ENCODE data around the gene SPPL2A.
A peak's percentile ranks its signal among the peaks of the same experiment; 100 is the strongest.

The SPPL2A gene

DNA sequence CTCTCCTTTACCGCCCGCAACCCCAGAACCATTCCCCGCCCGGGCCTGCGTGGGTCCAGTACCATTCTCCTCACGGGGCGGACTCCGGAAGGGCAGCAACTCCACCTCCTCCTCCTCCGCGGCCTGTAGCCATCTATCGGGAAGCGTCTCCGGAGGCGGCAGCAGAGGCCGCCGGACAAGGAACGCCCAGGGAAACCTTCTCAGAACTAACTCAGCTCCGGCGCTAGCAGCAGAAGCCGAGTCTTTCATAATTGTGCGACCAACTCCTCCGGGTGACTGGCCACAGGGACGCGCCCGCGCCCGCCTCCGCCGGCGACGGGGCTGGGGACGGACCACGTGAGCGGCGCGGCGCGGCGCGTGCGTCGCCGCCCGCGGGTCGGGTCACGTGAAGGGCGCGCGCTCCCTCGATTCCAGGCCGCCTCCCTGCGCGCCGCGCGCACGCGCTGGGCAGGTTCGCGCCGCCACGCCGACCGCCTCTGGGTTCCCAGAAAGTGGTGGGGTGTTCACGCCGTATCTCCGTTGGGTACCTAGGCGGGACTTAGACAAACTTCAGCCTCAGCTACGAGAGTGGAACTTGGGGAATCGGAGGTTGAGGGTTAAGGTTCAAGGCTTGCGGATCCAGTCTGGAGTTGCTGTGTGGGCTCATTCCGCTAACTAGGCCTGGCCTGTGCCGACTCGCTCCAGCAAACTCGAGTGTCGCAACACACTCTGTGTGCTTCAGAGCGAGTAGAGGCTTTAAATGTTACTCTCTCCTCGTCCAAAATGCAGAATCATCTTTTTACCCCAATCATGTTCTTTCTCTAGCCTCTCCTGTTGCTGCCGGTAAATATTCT lies 78.8 kb downstream of the SPPL2A start, which contains the start of gene TRPM7:
Gene TRPM7, minus strand, starts transcription at position 329 of the 833 bp plus-strand sequence. Its CDS starts 264 bp downstream, at position 65.
- TF ChIP-seq FOXP2 (optimal IDR thresholded peaks at IDR 0.05; ENCODE audit: borderline replicate concordance, extremely low read depth, extremely low read length, insufficient read depth) (no peak), TAF1 (IDR thresholded peaks at IDR 0.05; ENCODE audit: borderline replicate concordance, insufficient read depth, low read length) (peak; percentile 78), POLR2AphosphoS5 (IDR thresholded peaks at IDR 0.05; ENCODE audit: low read depth, low read length) (peak; percentile 95), SIN3A (IDR thresholded peaks at IDR 0.05; ENCODE audit: borderline replicate concordance, insufficient read depth, low read length) (peak; percentile 60; the same call in 1 of the 2 replicates)
- TF ChIP-seq, protein P1, sequence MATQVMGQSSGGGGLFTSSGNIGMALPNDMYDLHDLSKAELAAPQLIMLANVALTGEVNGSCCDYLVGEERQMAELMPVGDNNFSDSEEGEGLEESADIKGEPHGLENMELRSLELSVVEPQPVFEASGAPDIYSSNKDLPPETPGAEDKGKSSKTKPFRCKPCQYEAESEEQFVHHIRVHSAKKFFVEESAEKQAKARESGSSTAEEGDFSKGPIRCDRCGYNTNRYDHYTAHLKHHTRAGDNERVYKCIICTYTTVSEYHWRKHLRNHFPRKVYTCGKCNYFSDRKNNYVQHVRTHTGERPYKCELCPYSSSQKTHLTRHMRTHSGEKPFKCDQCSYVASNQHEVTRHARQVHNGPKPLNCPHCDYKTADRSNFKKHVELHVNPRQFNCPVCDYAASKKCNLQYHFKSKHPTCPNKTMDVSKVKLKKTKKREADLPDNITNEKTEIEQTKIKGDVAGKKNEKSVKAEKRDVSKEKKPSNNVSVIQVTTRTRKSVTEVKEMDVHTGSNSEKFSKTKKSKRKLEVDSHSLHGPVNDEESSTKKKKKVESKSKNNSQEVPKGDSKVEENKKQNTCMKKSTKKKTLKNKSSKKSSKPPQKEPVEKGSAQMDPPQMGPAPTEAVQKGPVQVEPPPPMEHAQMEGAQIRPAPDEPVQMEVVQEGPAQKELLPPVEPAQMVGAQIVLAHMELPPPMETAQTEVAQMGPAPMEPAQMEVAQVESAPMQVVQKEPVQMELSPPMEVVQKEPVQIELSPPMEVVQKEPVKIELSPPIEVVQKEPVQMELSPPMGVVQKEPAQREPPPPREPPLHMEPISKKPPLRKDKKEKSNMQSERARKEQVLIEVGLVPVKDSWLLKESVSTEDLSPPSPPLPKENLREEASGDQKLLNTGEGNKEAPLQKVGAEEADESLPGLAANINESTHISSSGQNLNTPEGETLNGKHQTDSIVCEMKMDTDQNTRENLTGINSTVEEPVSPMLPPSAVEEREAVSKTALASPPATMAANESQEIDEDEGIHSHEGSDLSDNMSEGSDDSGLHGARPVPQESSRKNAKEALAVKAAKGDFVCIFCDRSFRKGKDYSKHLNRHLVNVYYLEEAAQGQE (IDR thresholded peaks at IDR 0.05; ENCODE audit: insufficient read depth in 1 of 2, low read depth in 2 of 2, low read length in 2 of 2): peak in 1 of 2 experiments; percentile 8; a peak in 1 of 4 replicates

DNA sequence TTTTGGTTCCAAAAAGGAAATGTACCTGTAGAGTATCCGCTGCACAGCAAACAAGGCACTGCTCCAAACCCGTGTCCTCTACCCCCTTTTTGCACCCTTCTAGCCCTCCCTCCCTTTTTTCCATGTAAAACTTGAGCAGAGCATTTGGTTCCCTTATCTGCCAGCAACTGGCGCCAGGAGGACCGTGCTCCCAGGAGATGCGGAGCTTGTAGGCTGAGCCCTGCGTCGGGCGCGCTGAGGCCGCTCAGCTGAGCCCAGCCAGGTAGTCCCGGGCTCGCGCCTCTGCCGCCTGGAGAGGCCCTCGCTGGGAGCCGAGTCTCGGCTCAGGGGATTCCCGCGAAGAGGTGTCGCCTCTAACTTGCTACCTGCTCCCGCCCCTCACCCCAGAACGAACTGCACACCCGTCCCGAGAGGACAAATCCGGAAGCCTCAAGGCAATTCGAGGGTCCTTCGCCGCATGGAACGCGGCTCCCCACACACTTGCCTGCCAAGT lies 79.5 kb downstream of the SPPL2A start:
- TF ChIP-seq TAF1 (IDR thresholded peaks at IDR 0.05; ENCODE audit: borderline replicate concordance, insufficient read depth, low read length) (no peak), SIN3A (IDR thresholded peaks at IDR 0.05; ENCODE audit: borderline replicate concordance, insufficient read depth, low read length) (peak; percentile 51; the same call in 1 of the 2 replicates)

DNA sequence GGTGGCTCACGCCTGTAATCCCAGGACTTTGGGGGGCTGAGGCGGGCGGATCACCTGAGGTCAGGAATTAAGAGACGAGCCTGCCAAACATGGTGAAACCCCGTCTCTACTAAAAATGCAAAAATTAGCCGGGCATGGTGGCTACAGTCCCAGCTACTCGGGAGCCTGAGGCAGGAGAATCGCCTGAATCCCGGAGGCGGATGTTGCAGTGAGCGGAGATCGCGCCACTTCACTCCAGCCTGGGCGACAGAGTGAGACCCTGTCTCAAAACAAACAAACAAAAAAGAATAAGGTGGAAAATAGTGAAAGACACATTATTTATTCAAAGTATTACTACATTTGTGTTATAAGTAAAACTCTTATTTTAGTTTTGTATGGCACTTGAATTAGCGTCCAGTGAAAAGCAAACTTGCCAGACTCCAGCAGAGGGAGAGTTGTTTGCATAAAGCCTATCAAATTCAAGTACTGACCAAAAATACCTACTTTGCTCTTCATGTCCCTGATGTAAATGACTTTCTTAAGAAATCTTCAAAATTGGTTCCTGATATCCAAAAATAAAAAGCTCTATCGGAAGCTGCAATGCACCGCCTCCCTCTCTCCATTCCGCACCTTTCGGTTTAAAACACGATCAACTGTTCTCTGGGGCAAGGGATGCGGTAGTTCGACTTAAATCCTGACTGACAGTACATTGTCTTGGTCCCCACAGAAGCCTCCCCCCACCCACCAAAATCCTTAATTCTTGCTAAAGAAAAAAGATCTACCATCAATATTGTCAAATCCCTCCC lies 80.1 kb downstream of the SPPL2A start:
- TF ChIP-seq POLR2AphosphoS5 (IDR thresholded peaks at IDR 0.05; ENCODE audit: low read depth, low read length): no peak
- TF ChIP-seq, protein P1 (IDR thresholded peaks at IDR 0.05; ENCODE audit: insufficient read depth in 1 of 2, low read depth in 2 of 2, low read length in 2 of 2): no peak
- no peak for TF ChIP-seq TAF1 (IDR thresholded peaks at IDR 0.05; ENCODE audit: borderline replicate concordance, insufficient read depth, low read length)
- no peak for TF ChIP-seq SIN3A (IDR thresholded peaks at IDR 0.05; ENCODE audit: borderline replicate concordance, insufficient read depth, low read length)
- no peak for TF ChIP-seq FOXP2 (optimal IDR thresholded peaks at IDR 0.05; ENCODE audit: borderline replicate concordance, extremely low read depth, extremely low read length, insufficient read depth)

DNA sequence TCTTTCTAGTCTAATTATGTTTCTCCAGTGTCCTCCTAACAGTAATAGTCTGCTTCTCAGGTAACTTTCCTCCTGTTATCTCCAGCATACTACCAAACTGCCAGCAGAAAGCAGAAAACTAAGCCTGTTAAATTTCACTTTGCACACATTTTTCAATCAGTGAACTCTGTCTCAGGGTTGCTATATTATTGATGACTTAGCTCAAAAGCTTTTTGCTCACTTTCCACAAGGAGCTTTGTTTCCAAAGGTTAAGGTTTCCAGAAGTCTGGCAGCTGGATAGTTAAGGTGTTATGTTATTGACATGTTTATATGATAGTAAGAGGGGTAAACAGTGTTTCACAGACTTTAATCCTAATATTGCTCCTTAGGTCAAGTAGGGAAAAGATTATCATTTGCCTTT lies 84.0 kb downstream of the SPPL2A start:
- TF ChIP-seq TAF1 (IDR thresholded peaks at IDR 0.05; ENCODE audit: borderline replicate concordance, insufficient read depth, low read length) (no peak), FOXP2 (optimal IDR thresholded peaks at IDR 0.05; ENCODE audit: borderline replicate concordance, extremely low read depth, extremely low read length, insufficient read depth) (no peak), SIN3A (IDR thresholded peaks at IDR 0.05; ENCODE audit: borderline replicate concordance, insufficient read depth, low read length) (no peak), POLR2AphosphoS5 (IDR thresholded peaks at IDR 0.05; ENCODE audit: low read depth, low read length) (no peak)
- TF ChIP-seq, protein P1 (IDR thresholded peaks at IDR 0.05; ENCODE audit: insufficient read depth in 1 of 2, low read depth in 2 of 2, low read length in 2 of 2): no peak

DNA sequence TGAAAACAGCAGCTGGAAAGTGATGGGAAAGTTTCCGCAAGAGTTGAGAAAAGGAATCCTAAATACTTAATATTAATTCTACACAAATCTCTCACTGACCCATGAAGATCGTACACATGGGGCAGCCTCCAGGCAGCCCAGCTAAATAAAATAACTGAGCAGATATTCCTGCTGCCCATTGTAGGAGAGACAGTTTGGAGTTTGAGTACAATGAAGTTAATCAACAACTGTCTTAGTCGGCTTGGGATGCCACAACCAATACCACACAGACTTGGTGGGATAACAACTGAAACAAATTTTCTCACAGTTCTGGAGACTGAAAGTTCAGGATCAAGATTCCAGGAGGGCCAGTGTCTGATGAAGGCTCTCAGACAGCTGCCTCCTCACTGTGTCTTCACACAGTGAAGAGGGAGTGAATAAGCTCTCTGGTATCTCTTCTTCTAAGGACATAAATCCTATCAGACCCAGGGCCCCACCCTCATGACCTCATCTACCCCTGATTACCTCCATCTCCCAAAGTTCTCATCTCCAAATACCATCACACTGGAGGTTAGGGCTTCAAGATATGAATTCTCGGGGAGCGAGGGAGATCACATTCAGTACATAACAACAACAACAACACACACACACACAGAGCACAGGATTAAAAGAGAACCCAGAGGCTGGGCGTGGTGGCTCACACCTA lies 88.6 kb downstream of the SPPL2A start:
- no peak for TF ChIP-seq FOXP2 (optimal IDR thresholded peaks at IDR 0.05; ENCODE audit: borderline replicate concordance, extremely low read depth, extremely low read length, insufficient read depth)
- no peak for TF ChIP-seq SIN3A (IDR thresholded peaks at IDR 0.05; ENCODE audit: borderline replicate concordance, insufficient read depth, low read length)
- TF ChIP-seq POLR2AphosphoS5 (IDR thresholded peaks at IDR 0.05; ENCODE audit: low read depth, low read length): no peak
- TF ChIP-seq, protein P1 (IDR thresholded peaks at IDR 0.05; ENCODE audit: insufficient read depth in 1 of 2, low read depth in 2 of 2, low read length in 2 of 2): no peak
- TF ChIP-seq TAF1 (IDR thresholded peaks at IDR 0.05; ENCODE audit: borderline replicate concordance, insufficient read depth, low read length): no peak

Measured in PFSK-1 (cell line).